ENCODE results near the gene FDPS.

Gene FDPS

GRCh38 chr1:155267373-155267772, 41.3 kb upstream of the FDPS start:
- TF ChIP-seq CTCF (IDR thresholded peaks at IDR 0.05; ENCODE audit: extremely low read depth, insufficient read depth, missing control alignments) = no peak
- in situ Hi-C loops (cut with MboI; ENCODE audit: low pct_unique_long_range_greater_than_20kb, low sequenced_read_pairs, unreplicated experiment) = loop anchor here (25.0 kb wide), 1 partner anchor 320 kb away; no protein-coding TSS in a partner anchor
- DNase-seq (ENCODE audit: low spot score) = no peak

- in situ Hi-C loops (cut with MboI; ENCODE audit: low pct_unique_long_range_greater_than_20kb, low sequenced_read_pairs, unreplicated experiment) = loop anchor here (25.0 kb wide), 1 partner anchor 319 kb away; no protein-coding TSS in a partner anchor
- TF ChIP-seq CTCF (IDR thresholded peaks at IDR 0.05; ENCODE audit: extremely low read depth, insufficient read depth, missing control alignments) = no peak
- DNase-seq (ENCODE audit: low spot score) = no peak
Measured at GRCh38 chr1:155268630-155269029, 40.0 kb upstream of the FDPS start.

DNA sequence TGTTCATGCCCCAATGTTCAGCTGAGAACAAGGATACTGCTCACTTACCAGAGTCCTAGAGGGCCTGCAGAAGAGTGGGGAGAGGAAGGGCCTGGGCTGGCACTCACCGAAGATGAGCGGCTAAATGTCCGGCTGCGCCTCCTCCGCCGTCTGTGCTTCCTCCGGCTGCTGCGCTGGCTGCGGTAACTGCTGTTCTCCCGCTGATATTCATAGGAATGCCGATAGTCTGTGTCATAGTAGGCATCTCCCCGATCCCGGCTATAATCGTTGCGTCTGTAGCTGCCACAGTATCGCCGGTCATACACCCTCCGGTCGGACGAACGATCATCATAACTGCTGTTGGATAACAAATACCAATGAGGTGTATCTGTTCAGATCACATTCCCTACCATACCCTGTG, 39.3 kb upstream of the FDPS start:
- no peak for TF ChIP-seq CTCF (IDR thresholded peaks at IDR 0.05; ENCODE audit: extremely low read depth, insufficient read depth, missing control alignments)
- in situ Hi-C loops (cut with MboI; ENCODE audit: low pct_unique_long_range_greater_than_20kb, low sequenced_read_pairs, unreplicated experiment) = loop anchor here (25.0 kb wide), 1 partner anchor 318 kb away; no protein-coding TSS in a partner anchor
- no peak for DNase-seq (ENCODE audit: low spot score)

DNA sequence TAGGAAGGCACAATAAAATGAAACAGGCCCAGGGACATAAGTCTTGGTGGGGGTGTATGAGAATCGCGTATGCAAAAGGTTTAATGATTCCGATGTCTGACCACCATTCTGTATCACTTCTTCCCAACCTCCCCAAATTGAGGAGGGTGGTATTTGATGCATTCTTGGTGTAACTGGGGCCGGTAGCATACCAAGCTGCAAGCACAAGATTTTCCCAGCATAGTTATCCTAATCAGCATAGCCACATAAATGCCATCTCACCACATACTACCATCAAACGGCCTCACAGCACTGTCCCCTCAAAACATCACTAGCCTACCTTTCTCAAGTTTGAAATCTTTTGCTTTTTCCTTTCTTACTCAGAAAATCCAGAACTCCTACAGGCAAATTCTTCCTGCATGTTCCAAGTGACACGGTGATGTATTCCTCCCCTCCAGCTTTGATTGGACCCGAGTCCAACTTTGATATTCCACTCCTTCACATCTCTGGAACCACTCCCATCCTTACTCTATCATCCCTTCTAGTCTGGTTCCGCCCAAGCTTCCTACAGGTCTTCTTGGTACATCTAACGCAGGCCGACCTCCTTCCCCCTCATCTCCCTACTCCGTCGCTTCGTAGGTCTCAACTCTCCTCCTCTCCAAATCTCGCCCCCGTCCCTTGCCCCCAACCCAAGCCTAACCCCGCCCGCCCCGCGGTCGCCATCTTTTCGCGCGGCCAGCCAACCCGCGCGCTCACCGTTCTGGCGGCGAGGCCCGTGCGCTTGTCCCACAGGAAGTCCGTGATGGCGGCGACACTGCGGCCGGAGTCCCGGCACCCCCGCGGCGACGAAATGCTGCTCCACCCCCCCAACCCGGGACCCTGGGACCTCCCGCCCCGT, 36.0 kb upstream of the FDPS start:
- TF ChIP-seq CTCF (IDR thresholded peaks at IDR 0.05; ENCODE audit: extremely low read depth, insufficient read depth, missing control alignments) = no peak
- no peak for DNase-seq (ENCODE audit: low spot score)
- in situ Hi-C loops (cut with MboI; ENCODE audit: low pct_unique_long_range_greater_than_20kb, low sequenced_read_pairs, unreplicated experiment) = loop anchor here (25.0 kb wide), 1 partner anchor 315 kb away; no protein-coding TSS in a partner anchor

GRCh38 chr1:155273343-155274245, 35.1 kb upstream of the FDPS start, which contains the start of gene CLK2:
CLK2 (minus strand) TSS chr1:155273504; CDS start chr1:155270977, 2,527 bp downstream.
- peak; percentile 3 for TF ChIP-seq CTCF (IDR thresholded peaks at IDR 0.05; ENCODE audit: extremely low read depth, insufficient read depth, missing control alignments)
- in situ Hi-C loops (cut with MboI; ENCODE audit: low pct_unique_long_range_greater_than_20kb, low sequenced_read_pairs, unreplicated experiment) = loop anchor here (25.0 kb wide), 1 partner anchor 314 kb away; no protein-coding TSS in a partner anchor

More at GRCh38 chr1:155273343-155274245, 35.1 kb upstream of the FDPS start, which contains the start of gene CLK2:
- DNase-seq (ENCODE audit: low spot score) = peak; percentile 98

All from GM13977 (cell line).